MCF 10A (cell line): ENCODE measurements around the gene CHN1. TPM values are rescaled to one million over a fixed set of nuclear protein-coding genes. Genes with fewer than 3 reads are reported as not detected.

Experiments
- BruUV-seq: library from RNA; stranded (reverse); fragments of 400-500 nt; replicated peaks from 2 replicates; lab custom pipeline; 2021; lab: Mats Ljungman, UMichigan
- CTCF ChIA-PET: fragments of 300-600 bp; sonication (Branson Sonifier 250); formaldehyde crosslinking; extraction: SDS; loops from one replicate; lab custom pipeline; 2021; ENCODE audit warnings: antibody characterized with exemption, inconsistent platforms; lab: Yijun Ruan, JAX
- POLR2A ChIA-PET: fragments of 300-600, 350-650 bp; sonication (Branson Sonifier 250); formaldehyde crosslinking; extraction: SDS; loops from one replicate; lab custom pipeline; 2020; ENCODE audit warnings: antibody characterized with exemption, inconsistent platforms; lab: Yijun Ruan, JAX
- DNase-seq: peaks from one replicate; pipeline ENCODE4 v3.0.0-alpha.2; 2018; ENCODE audit not compliant: unreplicated experiment
- H3K27ac Mint-ChIP-seq: one replicate; pipeline ENCODE4 v1.8.0; 2022; ENCODE audit warnings: mild to moderate bottlenecking, low read depth, mixed read lengths; ENCODE audit not compliant: unreplicated experiment
- H3K27me3 Mint-ChIP-seq: one replicate; pipeline ENCODE4 v1.8.0; 2022; ENCODE audit warnings: mixed read lengths; ENCODE audit not compliant: insufficient read depth, unreplicated experiment
- H3K36me3 Mint-ChIP-seq: one replicate; pipeline ENCODE4 v1.8.0; 2022; ENCODE audit warnings: mild to moderate bottlenecking, moderate library complexity, mixed read lengths; ENCODE audit not compliant: insufficient read depth, unreplicated experiment
- H3K4me1 Mint-ChIP-seq: one replicate; pipeline ENCODE4 v1.8.0; 2022; ENCODE audit warnings: mixed read lengths; ENCODE audit not compliant: insufficient read depth, unreplicated experiment
- H3K4me3 Mint-ChIP-seq: one replicate; pipeline ENCODE4 v1.8.0; 2022; ENCODE audit warnings: mild to moderate bottlenecking, moderate library complexity, mixed read lengths; ENCODE audit not compliant: unreplicated experiment
- H3K9me3 Mint-ChIP-seq: one replicate; pipeline ENCODE4 v1.8.0; 2022; ENCODE audit warnings: mixed read lengths; ENCODE audit not compliant: unreplicated experiment
- intact Hi-C: fragments of 100-400 bp; cut with micrococcal nuclease; formaldehyde crosslinking; loops from 2 replicates; pipeline ENCODE4 v1.14.1; 2022
- total RNA-seq: library from RNA; stranded (reverse); gene quantifications from 2 replicates; pipeline ENCODE4 v1.2.3, GENCODE V29; 2022
- TF ChIP-seq, protein P1 (sequence below): fragments of 200-600 bp; IDR thresholded peaks from one replicate; pipeline ENCODE4 v1.8.0; 2022; ENCODE audit warnings: antibody characterized with exemption, mild to moderate bottlenecking; ENCODE audit not compliant: unreplicated experiment

Gene CHN1
- total RNA-seq, 1 experiment from 2014 or later: 6.0 TPM

DNA sequence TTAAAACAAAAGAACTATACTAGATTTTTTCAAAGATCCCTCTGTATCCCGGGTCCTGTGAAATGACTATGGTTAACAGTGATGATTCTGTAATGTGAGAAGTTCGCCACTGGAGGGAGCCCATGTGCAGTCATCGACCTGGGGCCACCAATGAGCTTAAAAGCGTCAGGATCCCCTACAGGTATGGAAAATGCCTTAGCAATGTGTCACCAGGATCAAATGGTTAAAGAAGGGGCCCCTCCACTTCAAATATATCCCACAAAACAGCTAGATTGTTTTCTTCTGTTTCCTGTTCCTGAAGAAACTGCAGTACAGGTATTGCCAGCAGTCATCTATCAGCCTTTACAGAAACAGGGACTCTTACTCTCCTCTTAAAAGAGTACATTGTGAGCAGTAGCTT, 256.2 kb downstream of the CHN1 start:
- TF ChIP-seq, protein P1, sequence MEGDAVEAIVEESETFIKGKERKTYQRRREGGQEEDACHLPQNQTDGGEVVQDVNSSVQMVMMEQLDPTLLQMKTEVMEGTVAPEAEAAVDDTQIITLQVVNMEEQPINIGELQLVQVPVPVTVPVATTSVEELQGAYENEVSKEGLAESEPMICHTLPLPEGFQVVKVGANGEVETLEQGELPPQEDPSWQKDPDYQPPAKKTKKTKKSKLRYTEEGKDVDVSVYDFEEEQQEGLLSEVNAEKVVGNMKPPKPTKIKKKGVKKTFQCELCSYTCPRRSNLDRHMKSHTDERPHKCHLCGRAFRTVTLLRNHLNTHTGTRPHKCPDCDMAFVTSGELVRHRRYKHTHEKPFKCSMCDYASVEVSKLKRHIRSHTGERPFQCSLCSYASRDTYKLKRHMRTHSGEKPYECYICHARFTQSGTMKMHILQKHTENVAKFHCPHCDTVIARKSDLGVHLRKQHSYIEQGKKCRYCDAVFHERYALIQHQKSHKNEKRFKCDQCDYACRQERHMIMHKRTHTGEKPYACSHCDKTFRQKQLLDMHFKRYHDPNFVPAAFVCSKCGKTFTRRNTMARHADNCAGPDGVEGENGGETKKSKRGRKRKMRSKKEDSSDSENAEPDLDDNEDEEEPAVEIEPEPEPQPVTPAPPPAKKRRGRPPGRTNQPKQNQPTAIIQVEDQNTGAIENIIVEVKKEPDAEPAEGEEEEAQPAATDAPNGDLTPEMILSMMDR: peak; percentile 67
- Mint-ChIP-seq H3K36me3 (no peaks in the 10 kb centered on the region), H3K4me3 (no peak overlapping the region), H3K4me1 (peaks cover 5% of the 10 kb centered on the region), H3K27me3 (no peaks in the 10 kb centered on the region), H3K27ac (no peak overlapping the region), H3K9me3 (no peaks in the 10 kb centered on the region)
- BruUV-seq: no TSS peak
- intact Hi-C loops: loop anchor here (1.0 to 2.0 kb wide), 2 partner anchors 48 to 236 kb away; no protein-coding TSS in a partner anchor
- POLR2A ChIA-PET: interaction anchor here (0.6 to 1.1 kb wide), 5 partner anchors 15 to 909 kb away, joined by 3 to 5 read pairs (median 3); no protein-coding TSS in a partner anchor
- CTCF ChIA-PET: interaction anchor here (0.5 to 3.8 kb wide), 43 partner anchors 8 to 648 kb away, joined by 3 to 29 read pairs (median 4); partner anchors contain the start of genes CHN1 and CHRNA1
- peak; percentile 81 for DNase-seq

Other genes with a start within 250 kb of the CHN1 start
- not detected in 2 replicates for gene CHRNA1, start 240.9 kb downstream of the CHN1 start, total RNA-seq
- gene ATF2, start 162.8 kb upstream of the CHN1 start, total RNA-seq: 58.5 and 63.9 TPM in 2 replicates
- gene ATP5MC3, start 176.3 kb upstream of the CHN1 start, total RNA-seq: 256 and 277 TPM in 2 replicates